NCI-H1930 (cell line): ENCODE results near the gene STAT4.
A peak's percentile ranks its signal among the peaks of the same experiment; 100 is the strongest.
"Not testable (repeated sequence)": the region's sequence is repeated elsewhere in the genome, so short reads cannot be mapped to it uniquely, and the experiment has no call there.

Experiments
- DNase-seq, 2 experiments: peaks; one replicate each; lab custom pipeline; 2025; lab: John Stamatoyannopoulos, UW

The STAT4 gene

DNA sequence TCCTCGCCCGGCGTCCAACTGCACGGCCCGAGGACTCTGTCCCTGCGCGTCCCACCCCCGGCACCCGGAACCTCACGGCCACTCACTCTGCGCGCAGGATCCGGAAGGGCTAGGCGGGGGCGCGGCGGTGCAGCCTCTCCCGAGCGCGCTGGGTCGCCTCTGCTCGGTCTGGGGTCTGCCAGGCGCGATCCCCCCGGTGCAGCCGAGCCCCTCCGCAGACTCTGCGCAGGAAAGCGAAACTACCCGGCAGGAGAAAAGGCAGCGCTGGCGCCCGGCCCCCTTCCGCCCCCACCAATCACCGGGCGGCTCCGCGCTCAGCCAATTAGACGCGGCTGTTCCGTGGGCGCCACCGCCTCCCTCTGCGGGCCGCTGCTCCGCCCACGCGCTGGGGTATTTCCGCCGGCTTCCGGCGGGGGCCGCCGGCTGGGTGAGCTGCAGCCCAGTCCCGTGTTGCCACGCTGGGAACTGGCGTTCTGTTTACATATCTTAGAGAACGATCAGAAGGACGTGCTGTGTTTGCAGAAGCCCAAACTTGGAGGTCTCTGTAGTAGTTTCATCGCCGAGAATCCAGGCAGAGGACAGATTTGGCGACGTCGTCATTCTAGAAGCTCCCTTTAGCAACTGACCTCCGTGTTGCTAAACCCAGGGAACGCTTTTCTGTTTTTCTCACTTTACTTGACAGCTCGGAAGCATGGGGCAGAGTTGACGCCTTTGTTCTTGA is 136.7 kb downstream of the STAT4 start, which contains the start of gene STAT1:
TSS of gene STAT1 (minus strand) at position 240 of the 721 bp plus-strand sequence. CDS start 4,168 bp downstream, outside the sequence.
- peak; percentile 61 to 92 for DNase-seq

DNA sequence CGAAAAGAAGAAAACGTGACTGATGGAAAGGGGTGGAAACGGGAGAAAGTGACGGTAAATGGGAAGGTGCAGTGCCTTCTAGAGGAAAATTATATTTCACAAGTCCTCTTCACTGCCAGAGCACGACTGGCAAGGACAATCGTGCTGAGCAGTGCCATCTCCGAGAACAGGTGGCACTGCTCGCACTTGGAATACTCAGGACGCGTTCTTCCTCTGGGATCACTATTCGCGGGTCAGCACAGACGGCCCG is 137.2 kb downstream of the STAT4 start:
- peak in 1 of 2 experiments; percentile 10 for DNase-seq

DNA sequence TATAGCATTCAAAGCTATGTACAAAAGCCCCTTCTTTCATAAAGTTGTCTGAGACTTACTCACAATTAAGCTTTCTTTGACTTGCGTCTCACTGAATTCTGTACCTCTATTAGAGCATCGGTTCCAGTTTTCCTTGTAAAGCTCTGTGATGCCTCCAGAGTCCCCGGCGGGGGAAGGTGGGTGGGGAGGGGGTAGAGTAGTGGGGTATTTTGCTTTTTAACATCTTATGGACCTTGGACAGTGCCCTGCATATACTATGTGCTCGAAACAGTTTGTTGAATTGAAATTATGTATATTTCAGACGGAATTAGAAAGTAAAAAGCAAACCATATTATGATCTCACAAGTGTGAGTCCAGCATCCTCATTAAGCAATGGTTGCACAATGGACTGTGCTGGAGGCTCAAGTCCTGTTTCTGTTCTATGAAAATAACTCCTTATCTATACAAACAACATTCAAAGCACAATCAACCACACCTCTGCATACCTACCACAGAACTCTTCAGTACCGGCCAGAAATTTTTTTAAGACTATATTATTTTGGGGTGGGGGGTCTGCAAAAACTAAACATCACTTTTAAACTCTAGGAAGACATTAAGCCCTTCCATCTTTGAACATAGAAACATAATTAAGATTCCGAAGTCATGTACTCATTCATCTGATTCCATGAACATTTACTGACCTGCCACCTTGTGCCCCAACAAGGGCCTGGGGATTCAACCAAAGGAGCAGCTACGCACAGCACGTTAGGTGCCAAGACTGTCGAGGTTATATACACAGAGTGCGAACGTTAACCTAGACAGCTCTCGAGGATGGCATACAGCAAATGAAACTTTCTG is 137.7 kb downstream of the STAT4 start:
- DNase-seq = no peak

DNA sequence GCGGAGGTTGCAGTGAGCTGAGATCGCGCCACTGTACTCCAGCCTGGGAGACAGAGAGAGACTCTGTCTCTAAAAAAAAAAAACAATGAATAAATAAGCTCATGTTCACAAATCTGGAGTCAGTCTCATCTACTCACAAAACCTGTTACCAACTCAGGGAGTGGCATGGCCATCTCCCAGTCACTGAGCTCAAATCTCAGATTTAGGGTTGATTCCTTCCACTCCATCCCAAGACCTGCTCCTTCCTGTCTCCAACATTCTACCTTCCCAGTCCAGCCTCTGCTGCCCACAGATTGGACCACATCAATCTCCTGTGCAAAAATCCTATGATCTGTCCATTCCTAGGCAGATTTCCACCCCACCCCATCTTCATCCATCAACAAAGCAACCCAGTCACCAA is 138.4 kb downstream of the STAT4 start:
- DNase-seq = no peak

DNA sequence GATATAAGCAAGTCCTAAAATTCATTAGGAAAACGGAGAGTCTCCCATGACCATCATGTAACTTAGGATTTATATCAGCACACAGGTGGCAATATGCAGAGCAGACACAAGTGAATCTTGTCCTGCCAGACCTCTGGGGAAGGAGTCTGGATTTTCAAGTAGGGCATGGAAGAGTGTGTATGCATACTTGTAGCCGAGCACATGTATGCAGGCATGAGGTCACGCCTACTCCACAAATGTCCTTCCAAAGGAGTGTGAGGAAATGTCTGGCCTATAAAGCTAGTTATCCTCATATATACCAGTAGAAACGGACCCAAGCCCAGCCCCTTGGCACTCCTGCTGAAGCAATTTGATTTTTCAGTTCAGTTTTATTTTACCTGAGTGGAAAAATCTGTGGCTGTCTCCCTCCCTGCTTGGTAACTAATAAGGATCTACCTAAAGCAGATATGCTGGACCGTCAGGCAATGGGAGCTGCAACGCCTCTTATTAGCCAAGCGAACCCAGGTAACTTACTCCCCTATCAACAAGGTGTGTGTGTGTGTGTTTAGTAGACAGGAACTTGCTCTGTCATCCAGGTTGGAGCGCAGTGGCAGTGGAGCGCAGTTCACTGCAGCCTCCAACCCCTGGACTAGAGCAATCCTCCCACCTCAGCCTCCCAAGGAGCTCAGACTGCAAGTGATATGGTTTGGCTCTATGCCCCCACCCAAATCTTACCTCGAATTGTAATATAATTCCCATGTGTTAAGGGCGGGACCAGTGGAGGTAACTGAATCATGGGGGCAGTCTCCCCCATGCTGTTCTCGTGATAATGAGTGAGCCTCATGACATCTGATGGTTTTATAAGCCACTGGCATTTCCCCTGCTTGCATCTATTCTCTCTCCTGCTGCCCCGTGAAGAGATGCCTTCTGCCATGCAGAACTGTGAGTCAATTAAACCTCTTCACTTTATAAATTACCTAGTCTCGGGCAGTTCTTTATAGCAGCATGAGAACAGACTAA is 139.6 kb downstream of the STAT4 start:
- DNase-seq = no peak

DNA sequence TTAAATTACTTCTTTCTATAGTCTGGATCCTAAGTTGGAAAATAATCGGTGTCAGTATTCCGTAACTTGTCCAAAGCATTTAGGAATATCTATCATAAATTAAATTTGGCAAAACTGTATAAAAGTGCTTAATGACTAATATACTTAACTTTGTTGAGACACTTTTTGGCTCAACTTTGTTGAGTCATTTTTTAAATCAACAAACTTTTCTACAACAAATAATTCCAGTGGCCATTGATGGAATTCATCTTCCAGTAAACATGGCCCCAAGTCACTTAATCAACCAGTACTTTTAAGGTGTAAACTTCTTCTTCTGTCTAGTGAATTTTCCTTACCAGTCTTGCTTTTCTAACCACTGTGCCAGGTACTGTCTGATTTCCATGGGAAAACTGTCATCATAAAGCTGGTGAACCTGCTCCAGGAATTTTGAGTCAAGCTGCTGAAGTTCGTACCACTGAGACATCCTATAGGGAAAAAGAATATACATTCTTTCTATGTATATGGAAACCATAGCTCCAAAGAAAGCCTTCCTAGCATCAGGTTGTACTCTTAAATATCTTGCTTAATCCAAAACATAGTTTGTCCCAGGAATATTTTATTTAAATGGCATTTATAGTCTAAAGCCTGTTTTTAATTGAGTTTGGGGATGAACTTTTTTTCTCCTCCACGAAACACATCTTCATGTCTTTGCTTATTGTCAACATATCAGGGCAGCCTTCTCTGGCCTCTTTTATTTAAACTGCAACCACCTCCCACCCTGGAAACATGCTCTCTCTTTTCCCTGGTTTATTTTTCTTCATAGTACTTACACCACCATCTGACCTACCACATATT is 141.0 kb downstream of the STAT4 start:
- DNase-seq = no peak

DNA sequence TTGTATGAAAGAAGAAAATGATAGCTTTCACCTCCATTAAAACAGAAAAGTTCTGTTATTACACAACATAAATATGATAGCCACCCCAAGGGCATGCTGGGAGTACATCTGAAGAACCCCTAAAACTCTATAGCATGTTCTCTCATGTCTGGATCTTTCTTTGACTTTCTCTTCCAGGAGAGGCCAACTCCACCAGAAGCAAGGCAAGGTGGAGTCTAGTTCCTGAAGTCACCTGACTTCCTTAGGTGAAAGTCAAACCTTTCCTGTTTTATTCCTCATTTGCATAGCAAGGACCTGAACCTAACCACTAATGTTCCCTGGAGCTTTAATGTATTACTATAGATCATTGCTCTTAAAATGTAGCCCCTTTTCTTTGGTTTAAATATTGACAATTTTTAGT is 142.5 kb downstream of the STAT4 start:
- DNase-seq = no peak

DNA sequence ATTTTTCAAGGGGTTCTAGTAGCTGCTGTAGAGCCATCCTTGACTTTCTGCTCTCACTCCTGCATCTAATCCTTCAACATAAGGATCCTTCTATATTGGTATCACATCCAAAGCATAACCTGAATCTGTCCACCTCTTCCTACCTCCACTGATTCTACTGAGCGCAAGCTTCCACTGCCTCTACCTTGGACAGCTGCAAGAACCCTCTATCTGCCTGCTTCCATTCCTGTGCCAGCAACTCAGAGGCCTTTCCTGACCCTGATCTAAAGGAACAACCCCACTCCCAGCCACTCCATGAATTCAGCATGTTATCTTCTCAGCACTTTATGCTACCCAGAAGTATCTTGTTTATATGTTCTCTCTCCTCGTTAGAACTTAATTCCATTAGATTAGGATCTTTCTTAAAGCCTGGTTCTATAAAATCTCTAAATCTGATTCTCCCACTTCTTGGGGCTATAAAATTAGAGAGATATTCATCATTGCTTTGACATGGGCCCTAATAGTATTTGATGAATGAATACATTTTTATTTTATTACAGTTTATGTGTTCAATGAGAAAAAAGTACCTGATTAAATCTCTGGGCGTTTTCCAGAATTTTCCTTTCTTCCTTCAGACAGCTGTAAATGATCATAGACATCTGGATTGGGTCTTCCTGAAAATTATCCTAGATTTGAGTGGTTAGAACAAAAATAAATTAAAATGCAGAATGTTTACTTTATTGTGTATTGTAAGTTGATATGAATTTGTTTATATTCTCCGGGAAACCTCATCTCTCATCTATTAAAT is 143.6 kb downstream of the STAT4 start:
- DNase-seq = no peak

DNA sequence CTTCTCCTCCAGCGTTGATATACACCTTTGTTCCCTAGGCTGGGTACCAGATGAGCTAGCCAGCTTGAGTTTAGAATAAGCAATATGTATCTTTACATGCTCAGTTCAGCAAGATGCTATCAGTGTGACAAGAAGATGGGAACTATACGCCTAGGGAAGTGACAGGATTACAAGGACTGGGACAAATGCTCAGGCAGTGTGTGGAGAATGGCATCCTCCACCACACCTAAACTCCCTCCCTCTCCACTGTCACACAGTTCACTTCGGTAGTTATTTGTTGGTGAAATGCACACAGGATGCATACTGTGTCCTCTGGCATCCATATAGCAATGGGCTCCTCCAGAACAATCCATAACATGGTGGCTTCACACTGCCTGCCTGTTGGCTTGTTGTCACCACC is 144.5 kb downstream of the STAT4 start:
- DNase-seq = no peak

DNA sequence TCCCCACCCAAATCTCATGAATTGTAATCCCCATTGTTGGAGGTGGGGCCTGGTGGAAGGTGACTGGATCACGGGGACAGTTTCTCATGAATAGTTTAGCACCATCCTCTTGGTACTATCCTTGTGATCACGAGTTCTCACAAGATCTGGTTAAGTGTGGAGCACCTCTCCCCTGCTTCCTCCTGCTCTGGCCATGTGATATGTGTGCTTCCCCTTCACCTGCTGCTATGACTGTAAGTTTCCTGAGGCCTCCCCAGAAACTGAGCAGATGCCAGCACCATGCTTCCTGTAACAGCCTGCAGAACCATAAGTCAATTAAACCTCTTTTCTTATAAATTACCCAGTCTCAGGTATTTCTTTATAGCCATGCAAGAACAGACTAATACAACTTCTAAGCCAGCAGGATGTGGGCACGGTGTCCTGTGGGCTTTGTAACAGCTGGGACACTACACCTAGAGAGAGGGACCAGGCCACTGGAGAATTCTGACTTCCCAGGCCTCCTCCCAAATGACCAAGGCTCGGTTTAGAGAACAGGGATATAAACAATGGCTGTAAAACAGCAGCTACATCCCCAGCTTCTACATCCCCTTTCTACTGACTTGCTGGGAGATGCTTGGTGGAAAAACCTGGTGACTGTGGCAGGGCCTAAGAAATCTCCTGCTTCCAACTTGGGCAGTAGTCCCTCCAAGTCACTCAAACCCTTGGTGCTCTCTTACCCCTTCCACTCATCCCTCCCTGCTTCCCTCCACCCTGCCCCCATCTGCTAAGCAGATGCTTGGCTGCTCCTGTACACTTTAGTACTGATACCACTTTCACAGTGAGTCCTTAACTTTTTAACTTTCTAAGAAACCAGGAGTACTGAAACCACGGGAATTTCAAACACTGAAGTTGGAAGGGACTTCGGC is 147.1 kb downstream of the STAT4 start:
- DNase-seq = no peak

DNA sequence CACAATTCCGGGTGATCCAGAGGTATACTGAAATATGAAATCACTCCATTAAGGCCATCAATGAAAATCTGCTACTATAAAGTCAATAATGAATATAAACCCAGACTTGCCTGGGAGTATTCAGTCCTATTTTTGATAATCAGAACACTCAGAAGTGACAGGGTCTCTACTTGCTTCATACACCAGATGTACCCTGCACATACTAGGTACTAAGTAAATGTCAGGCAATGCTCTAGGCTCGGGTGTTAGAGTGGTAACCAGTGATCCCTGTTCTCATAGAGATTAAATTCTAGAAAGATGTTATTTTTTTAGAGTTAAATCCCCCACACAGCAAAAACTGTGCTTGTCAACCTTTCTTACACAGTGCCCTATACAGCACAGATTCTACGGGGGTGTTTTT is 149.2 kb downstream of the STAT4 start:
- no peak for DNase-seq

DNA sequence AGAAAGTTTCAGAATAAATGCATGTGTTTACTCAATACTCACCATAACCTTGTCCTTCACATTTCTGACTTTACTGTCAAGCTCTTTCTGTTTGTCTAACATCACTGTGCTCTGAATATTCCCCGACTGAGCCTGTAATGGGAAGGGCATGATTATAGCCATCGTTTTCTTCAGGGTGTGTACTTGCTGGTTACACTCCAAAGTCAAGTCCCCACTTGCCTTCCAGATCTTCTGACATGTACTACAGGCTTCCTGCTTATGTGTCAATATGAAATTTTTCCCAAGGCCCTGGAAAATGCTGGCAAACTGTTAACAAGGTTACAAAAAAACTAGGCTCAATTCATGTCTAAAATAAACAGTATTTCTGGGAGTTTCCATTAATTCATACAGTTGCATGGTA is 149.8 kb downstream of the STAT4 start:
- DNase-seq = no peak

DNA sequence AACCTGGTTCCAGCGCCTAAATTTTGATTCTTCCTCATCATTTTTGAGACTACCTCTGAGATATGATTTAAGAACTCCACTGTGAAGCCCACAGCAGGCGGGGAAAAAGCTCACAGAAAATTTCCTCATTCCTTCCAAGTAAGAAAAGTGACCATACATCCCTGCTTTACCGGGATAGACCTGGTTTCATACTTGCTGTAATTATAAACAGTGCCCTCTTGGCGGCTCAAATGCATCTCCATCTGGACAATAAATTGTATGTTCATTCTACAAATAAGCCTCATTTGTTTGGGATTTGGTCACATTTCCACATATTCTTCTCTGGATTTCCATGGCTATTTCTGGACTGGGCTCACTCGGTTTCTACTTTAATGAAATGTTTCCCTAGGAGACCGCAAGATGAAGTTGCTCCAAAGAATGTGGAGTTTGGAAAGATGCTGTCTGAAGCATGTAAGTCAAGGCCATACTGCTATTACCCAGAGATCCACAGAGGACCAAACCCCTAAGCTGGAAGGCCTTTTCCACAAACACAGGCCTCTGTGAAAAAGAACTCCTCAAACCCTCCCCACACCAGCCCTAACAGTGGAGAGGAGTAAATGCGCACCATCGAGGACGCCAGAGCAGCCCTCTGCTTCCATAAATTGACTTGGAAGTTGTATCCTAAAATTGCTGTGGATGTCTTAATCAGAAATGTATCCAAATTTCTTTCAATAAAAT is 150.7 kb downstream of the STAT4 start:
- DNase-seq = no peak

DNA sequence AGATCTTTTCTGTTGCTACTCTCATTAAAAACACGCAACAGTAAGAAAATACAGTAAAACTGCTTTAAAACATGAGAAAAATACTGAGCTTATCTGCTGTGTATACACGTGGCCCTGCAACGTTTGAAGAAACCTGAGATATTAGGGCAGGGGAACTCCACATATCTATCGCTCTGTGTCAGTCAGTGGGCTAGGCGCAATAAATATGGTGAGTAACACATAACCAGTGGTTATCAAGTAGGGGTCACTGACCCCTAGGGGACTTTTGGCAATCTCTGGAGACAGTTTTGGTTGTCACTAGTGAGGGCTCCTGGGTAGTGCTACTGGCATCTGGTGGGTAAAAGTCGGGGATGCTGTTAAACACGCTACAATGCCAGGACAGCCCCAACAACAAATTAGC is 151.7 kb downstream of the STAT4 start:
- DNase-seq = no peak

DNA sequence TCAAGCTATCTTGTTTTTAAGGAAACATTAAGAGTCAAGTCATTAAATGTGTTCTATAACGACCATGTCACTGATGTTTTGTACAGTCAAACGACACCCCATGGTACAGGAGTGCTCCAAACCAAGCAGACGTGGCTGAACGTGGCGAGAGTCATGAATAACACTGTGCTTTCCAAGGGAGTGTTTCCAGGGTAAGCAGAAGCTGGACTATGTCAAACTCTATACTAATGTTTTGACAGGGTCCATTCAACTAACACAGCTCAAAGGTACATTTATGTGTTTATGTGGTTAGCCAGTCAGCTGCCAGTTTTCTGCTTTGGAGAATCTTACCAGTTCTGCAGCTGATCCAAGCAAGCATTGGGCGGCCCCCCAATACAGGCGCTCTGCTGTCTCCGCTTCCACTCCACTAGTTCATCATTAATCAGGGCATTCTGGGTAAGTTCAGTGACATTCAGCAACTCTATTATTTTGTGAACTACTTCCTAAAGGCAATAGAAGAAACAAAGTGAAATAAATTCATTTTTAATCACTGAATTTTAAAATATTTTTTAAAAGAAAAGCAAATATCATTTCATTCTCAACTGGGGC is 153.2 kb downstream of the STAT4 start:
- DNase-seq = no peak

DNA sequence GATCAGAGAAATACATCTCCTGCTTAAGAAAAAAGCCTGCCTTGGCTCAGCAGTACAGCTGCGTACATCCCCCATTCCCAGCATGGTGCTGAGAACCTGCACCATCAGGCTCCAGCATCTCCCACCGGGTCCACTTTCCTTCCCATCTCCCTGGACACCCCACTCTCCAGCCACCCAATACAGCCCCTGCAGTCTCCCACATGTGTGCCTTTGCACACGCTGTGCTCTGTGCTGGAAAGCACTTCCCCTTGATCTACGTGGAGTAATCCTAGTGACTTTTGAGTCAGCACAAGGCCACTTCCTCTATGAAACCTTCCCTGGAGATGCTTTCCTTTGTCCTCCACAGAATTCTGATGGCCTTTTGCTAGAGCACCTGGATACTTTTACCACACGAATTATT is 153.8 kb downstream of the STAT4 start:
- DNase-seq = no peak

DNA sequence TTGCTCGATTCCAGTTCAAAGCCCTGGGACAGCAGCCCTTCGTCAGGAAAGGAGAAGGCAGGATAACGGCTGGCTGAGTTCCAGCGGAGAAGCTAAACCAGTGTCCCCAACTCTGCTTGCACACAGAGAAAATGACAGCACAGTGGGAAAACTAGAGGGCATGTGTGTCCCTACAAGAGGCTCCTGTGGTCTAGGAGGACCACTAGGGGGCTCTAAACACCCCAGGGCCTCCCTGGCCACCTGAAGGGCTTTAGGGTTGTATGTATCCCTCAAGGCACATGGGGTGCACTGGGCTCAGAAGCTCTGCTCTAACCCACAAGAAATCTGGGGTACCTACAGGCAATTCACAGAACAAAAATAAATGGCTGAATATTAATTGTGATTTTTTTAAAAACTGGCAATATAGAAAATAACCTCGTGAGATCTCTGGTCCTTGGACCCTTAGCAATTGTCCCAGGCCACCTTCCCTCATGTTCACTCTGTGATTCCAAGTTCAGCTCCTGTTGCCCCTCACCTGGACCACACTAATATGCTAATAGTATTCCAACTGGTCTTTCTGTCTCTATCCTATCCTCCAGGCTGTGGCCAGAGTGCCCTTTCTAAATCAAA is 154.4 kb downstream of the STAT4 start:
- peak; percentile 9 to 10 for DNase-seq

DNA sequence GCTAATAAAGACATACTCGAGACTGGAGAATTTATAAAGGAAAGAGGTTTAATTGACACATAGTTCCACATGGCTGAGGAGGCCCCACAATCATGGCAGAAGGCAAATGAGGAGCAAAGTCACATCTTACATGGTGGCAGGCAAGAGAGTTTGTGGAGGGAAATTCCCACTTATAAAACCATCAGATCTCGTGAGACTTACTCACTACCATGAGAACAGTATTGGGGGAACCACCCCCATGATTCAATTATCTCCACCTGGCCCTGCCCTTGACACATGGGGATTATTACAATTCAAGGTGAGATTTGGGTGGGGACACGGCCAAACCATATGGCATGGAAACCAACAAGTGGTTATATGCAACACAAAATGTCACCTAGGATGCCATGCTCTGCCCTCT is 155.5 kb downstream of the STAT4 start:
- DNase-seq = not testable (repeated sequence)
